Astrocyte (in vitro differentiated cells and primary cell): ENCODE results near the gene VPS13A.

Experiments
- EZH2 ChIP-seq: IDR thresholded peaks from 2 replicates; pipeline ENCODE4 v1.6.1; 2012; ENCODE audit warnings: mild to moderate bottlenecking, low read length, inconsistent platforms; ENCODE audit not compliant: insufficient read depth
- TF ChIP-seq, protein P1 (sequence below): IDR thresholded peaks from 2 replicates; pipeline ENCODE4 v1.5.1; 2011; ENCODE audit warnings: low read depth, mild to moderate bottlenecking, inconsistent platforms, low read length, moderate library complexity; ENCODE audit not compliant: insufficient read depth

DNA sequence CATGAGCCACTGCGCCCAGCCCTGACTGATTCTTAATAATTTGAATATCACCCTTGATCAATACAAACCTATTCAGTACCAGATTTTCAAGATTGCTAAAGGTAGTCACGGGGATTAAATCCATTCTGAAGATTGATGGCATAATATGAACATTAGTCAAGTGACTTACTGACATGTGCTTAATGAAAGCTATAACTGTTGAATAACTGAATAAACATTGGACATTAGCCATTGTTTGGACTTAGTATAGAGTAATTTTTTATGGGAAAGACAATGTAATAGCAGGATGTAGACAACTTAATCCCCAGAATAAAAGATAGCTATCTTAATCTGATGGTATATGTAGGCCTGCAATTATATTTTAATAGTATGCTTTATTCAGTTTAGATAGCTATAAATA is 35.0 kb upstream of the VPS13A start:
- TF ChIP-seq, protein P1, sequence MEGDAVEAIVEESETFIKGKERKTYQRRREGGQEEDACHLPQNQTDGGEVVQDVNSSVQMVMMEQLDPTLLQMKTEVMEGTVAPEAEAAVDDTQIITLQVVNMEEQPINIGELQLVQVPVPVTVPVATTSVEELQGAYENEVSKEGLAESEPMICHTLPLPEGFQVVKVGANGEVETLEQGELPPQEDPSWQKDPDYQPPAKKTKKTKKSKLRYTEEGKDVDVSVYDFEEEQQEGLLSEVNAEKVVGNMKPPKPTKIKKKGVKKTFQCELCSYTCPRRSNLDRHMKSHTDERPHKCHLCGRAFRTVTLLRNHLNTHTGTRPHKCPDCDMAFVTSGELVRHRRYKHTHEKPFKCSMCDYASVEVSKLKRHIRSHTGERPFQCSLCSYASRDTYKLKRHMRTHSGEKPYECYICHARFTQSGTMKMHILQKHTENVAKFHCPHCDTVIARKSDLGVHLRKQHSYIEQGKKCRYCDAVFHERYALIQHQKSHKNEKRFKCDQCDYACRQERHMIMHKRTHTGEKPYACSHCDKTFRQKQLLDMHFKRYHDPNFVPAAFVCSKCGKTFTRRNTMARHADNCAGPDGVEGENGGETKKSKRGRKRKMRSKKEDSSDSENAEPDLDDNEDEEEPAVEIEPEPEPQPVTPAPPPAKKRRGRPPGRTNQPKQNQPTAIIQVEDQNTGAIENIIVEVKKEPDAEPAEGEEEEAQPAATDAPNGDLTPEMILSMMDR, result no peak
- TF ChIP-seq EZH2, result no peak
